BLaER1 treated with 17β-estradiol and CSF1 and Interleukin-3, amounts not matched to agents 10 nM and 100 nM (cell line): Measurements from ENCODE around the gene NTHL1.

ENCODE experiments used
- H3K27ac ChIP-seq, 11 experiments: shearing (Covaris generic); formaldehyde crosslinking; 2 replicates each; pipeline ENCODE4 v1.8.1; 2022
- H3K27me3 ChIP-seq, 11 experiments: shearing (Covaris generic); formaldehyde crosslinking; 2 replicates each; pipeline ENCODE4 v1.8.1; 2022
- H3K36me3 ChIP-seq, 11 experiments: shearing (Covaris generic); formaldehyde crosslinking; 2 replicates each; pipeline ENCODE4 v1.8.1; 2022
- H3K4me1 ChIP-seq, 10 experiments: shearing (Covaris generic); formaldehyde crosslinking; 2 replicates each; pipeline ENCODE4 v1.8.1; 2022
- H3K4me2 ChIP-seq, 11 experiments: shearing (Covaris generic); formaldehyde crosslinking; 2 replicates each; pipeline ENCODE4 v1.8.1; 2022
- H3K4me3 ChIP-seq, 10 experiments: shearing (Covaris generic); formaldehyde crosslinking; 2 replicates each; pipeline ENCODE4 v1.8.1; 2022
- H3K9ac ChIP-seq, 11 experiments: shearing (Covaris generic); formaldehyde crosslinking; 2 replicates each; pipeline ENCODE4 v1.8.1; 2022
- H3K9me3 ChIP-seq, 11 experiments: shearing (Covaris generic); formaldehyde crosslinking; replicated peaks in 1 of 11; 2 replicates each; pipeline ENCODE4 v1.8.1; 2022
- H4K20me1 ChIP-seq, 11 experiments: shearing (Covaris generic); formaldehyde crosslinking; 2 replicates each; pipeline ENCODE4 v1.8.1; 2022
- Cebpa-rat ChIP-seq, 11 experiments: shearing (Covaris generic); IDR thresholded peaks; 2 replicates each; pipeline ENCODE4 v1.8.1; 2022

The NTHL1 gene

GRCh38 chr16:1991135-1991551 lies 56.5 kb downstream of the NTHL1 start:
- H3K36me3 ChIP-seq: peaks cover 10 to 24% (median 20%) of the 10 kb centered on the region in 11 experiments
- H3K4me2 ChIP-seq: peak overlapping the region; percentile 62 to 83 (median 75)
- no peak overlapping the region for H3K9ac ChIP-seq
- no peak for TF ChIP-seq Cebpa-rat (IDR thresholded peaks at IDR 0.05)
- H3K4me3 ChIP-seq: peak overlapping the region in 8 of 10 experiments; percentile 25 to 54 (median 40); a peak in 6 of 20 replicates
- no peak overlapping the region for H3K27ac ChIP-seq
- peaks cover 0 to 10% (median 0%) of the 10 kb centered on the region in 11 experiments; a peak in 8 of 22 replicates for H3K9me3 ChIP-seq
- peaks cover 40 to 56% (median 53%) of the 10 kb centered on the region in 11 experiments for H3K27me3 ChIP-seq
- H4K20me1 ChIP-seq: peaks cover 0 to 42% (median 15%) of the 10 kb centered on the region in 11 experiments; a peak in 15 of 22 replicates
- peaks cover 19 to 46% (median 36%) of the 10 kb centered on the region in 10 experiments for H3K4me1 ChIP-seq

GRCh38 chr16:1990351-1991134 lies 57.1 kb downstream of the NTHL1 start:
- H3K4me2 ChIP-seq: peak overlapping the region; percentile 61 to 83 (median 75)
- peaks cover 15 to 24% (median 22%) of the 10 kb centered on the region in 11 experiments for H3K36me3 ChIP-seq
- peak overlapping the region; percentile 18 to 45 (median 26); a peak in 11 of 20 replicates for H3K4me3 ChIP-seq
- no peak overlapping the region; a peak in 2 of 22 replicates for H3K9ac ChIP-seq
- H3K9me3 ChIP-seq: peaks cover 0 to 10% (median 0%) of the 10 kb centered on the region in 11 experiments; a peak in 8 of 22 replicates
- H4K20me1 ChIP-seq: peaks cover 0 to 48% (median 18%) of the 10 kb centered on the region in 11 experiments; a peak in 15 of 22 replicates
- no peak for TF ChIP-seq Cebpa-rat (IDR thresholded peaks at IDR 0.05)
- no peak overlapping the region for H3K27ac ChIP-seq
- peaks cover 40 to 56% (median 53%) of the 10 kb centered on the region in 11 experiments for H3K27me3 ChIP-seq
- H3K4me1 ChIP-seq: peaks cover 25 to 52% (median 41%) of the 10 kb centered on the region in 10 experiments

GRCh38 chr16:1990101-1990350 lies 57.6 kb downstream of the NTHL1 start:
- TF ChIP-seq Cebpa-rat (IDR thresholded peaks at IDR 0.05): no peak
- H4K20me1 ChIP-seq: peaks cover 0 to 51% (median 18%) of the 10 kb centered on the region in 11 experiments; a peak in 15 of 22 replicates
- H3K4me3 ChIP-seq: peak overlapping the region in 1 of 10 experiments; percentile 18; a peak in 1 of 20 replicates
- H3K4me2 ChIP-seq: peak overlapping the region in 9 of 11 experiments; percentile 26 to 83 (median 75); a peak in 7 of 22 replicates
- H3K9me3 ChIP-seq: peaks cover 0 to 10% (median 0%) of the 10 kb centered on the region in 11 experiments; a peak in 8 of 22 replicates
- H3K27me3 ChIP-seq: peaks cover 40 to 56% (median 53%) of the 10 kb centered on the region in 11 experiments
- peaks cover 16 to 24% (median 21%) of the 10 kb centered on the region in 11 experiments for H3K36me3 ChIP-seq
- H3K9ac ChIP-seq: no peak overlapping the region
- no peak overlapping the region for H3K27ac ChIP-seq
- H3K4me1 ChIP-seq: peaks cover 30 to 57% (median 46%) of the 10 kb centered on the region in 10 experiments
